RWPE1 (cell line): ENCODE measurements around the gene TSPOAP1.

ENCODE experiments used
- CTCF ChIA-PET: fragments of 350-600 bp; sonication (Branson Sonifier 250); formaldehyde crosslinking; extraction: SDS; loops from one replicate; lab custom pipeline; 2021; lab: Yijun Ruan, JAX
- POLR2A ChIA-PET: fragments of 400-600 bp; formaldehyde crosslinking; extraction: SDS; loops from one replicate; lab custom pipeline; 2020; ENCODE audit warnings: antibody characterized with exemption; ENCODE audit not compliant: low non-redundant PET; lab: Yijun Ruan, JAX
- DNase-seq: peaks from one replicate; pipeline ENCODE4 v3.0.0; 2012; ENCODE audit warnings: low spot score
- H3K27ac ChIP-seq: fragments of 450-650 bp; 2 replicates; pipeline ENCODE4 v1.5.1; 2017
- TF ChIP-seq, protein P1 (sequence below): fragments of 450-650 bp; conservative IDR thresholded peaks from 2 replicates; pipeline ENCODE4 v1.5.1; 2017; ENCODE audit warnings: low read depth, mild to moderate bottlenecking

Gene TSPOAP1

DNA sequence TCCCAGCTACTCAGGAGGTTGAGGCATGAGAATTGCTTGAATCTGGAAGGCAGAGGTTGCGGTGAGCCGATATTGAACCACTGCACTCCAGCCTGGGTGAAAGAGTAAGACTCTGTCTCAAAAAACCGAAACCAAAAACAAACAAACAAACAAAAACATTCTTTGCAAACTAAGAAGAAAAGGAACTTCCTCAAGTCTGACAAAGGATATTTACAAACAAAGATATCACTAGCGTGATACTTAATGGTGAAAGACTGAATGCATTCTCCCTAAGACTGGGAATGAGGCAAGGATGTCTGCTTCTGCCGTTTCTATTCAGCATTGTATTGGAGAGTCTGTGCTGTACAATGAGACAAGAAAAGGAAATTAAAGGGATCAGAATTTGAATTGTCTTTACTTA is 37.3 kb downstream of the TSPOAP1 start:
- ChIA-PET POLR2A (no interaction called here), CTCF (no interaction called here)
- TF ChIP-seq, protein P1, sequence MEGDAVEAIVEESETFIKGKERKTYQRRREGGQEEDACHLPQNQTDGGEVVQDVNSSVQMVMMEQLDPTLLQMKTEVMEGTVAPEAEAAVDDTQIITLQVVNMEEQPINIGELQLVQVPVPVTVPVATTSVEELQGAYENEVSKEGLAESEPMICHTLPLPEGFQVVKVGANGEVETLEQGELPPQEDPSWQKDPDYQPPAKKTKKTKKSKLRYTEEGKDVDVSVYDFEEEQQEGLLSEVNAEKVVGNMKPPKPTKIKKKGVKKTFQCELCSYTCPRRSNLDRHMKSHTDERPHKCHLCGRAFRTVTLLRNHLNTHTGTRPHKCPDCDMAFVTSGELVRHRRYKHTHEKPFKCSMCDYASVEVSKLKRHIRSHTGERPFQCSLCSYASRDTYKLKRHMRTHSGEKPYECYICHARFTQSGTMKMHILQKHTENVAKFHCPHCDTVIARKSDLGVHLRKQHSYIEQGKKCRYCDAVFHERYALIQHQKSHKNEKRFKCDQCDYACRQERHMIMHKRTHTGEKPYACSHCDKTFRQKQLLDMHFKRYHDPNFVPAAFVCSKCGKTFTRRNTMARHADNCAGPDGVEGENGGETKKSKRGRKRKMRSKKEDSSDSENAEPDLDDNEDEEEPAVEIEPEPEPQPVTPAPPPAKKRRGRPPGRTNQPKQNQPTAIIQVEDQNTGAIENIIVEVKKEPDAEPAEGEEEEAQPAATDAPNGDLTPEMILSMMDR: no peak
- no peak for DNase-seq
- no peak overlapping the region for H3K27ac ChIP-seq

DNA sequence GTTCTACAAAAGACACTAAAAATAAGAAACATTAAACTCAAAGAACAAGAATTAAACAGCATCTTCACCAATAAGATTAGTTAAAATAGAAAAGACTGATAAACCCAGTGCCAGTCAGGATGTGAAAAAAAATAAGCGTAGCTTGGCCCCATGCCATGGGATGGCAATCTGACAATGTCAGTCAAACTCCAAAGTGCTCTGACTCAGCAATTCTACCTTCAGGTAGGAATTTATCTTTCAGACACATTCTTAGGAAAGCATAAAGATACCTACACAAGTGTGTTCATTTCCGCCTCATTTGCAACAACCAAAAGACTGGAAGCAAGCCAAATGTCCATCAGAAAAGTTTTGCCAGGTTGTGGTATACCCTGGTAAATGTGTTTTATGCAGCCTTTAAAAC is 38.7 kb downstream of the TSPOAP1 start:
- ChIA-PET CTCF (no interaction called here), POLR2A (no interaction called here)
- no peak overlapping the region for H3K27ac ChIP-seq
- peak; percentile 45 for DNase-seq
- TF ChIP-seq, protein P1: no peak

DNA sequence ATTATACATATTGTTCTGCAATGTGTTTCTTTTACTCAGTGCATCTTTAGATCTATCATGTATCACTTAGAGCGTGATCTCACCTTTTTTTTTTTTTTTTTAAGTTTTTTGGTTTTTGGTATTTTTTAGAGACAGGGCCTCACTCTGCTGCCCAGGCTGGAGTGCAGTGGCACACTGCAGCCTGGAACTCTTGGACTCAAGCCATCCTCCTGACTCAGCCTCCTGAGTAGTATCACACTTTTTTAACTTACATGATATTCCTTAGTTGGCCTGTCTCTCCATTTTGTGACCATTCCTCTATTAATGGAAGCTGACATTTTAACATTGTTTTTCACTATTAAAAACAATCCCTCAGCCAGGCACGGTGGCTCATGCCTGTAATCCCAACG is 43.2 kb downstream of the TSPOAP1 start:
- TF ChIP-seq, protein P1: no peak
- CTCF ChIA-PET: no interaction called here
- no peak overlapping the region for H3K27ac ChIP-seq
- POLR2A ChIA-PET: no interaction called here
- DNase-seq: no peak

DNA sequence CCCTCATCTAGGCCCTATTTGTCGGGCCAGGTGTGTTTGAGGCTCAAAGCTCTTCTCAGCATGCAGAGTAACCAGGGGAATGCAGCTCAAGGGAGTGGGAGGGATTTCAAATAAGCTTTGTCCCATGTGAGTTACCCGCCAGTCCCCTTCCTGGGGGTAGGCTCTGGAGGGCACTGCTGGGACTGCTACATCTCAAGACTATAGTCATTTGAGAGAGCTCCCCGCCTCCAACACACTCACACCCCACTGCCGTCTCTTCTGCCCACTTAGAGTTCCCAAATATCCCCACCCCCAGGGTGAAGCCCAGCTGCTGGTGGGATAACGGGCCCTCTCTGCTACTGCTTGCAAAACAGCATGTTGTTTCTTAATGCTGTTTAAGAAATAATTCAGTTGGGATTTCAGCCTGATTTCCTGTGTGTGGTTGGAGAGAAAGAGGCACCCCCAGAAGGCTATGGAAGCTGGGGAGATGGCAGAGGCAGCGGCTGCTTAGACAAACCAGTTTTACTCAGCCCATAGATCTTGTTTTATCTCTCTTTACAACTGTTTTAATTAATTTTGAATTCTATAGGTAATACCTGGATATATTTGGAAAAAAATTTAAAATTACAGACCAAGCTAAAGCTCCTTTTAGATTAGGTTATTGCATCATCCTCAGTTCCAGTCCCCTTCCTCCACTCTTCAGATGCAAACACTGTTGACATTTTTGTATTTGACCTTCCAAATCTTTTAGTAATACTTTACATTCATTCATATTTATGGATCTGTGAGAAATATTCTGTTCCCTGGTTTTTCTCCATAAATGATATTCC is 43.8 kb downstream of the TSPOAP1 start:
- no peak overlapping the region for H3K27ac ChIP-seq
- ChIA-PET CTCF (no interaction called here), POLR2A (interaction anchor here (0.7 kb wide), 1 partner anchor 12 kb away, joined by 3 read pairs; no protein-coding TSS in a partner anchor)
- DNase-seq: no peak
- TF ChIP-seq, protein P1: no peak

DNA sequence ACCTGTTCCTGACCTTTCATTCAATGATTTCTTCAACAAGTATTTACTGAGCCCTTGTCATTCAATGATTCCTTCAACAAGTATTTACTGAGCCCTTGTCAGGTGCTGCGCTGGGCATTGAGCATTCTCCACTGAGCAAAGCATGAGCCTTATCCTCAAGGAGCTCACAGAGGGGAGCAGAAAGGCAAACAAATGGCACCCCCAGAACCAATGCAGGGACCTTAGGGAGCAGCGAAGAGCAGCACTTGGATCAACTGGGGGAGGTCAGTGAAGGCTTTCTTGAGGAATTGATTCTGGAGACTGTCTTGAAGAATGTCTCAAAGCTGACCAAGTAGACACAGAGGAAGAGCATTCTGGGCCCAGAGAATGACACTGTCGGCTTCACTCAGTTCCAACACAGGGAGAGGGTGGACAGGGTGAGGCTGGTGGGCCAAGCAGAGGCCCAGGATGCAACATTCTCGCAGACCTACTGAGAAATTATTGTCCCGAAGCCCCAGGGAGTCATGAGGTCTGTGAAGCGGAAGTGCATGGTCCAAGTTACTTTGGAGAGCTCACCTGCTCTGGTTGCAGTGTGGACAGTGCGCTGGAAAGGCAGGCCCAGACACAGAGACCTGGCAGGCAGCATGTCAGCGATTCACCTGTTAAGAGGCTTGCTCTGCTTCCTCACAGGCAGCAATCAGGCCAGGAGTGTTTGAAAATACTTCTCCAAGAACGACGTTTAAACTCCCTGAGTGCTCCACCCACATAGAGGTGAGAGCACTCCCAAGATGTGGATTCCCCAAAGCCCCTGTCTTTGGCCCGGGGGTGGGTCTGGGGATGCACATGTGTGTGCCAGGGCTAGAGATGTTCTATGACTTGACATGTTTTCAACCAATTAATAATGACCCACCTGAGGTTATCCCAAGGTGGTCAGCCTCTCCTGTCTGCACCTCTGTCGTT is 44.7 kb downstream of the TSPOAP1 start:
- no peak for DNase-seq
- H3K27ac ChIP-seq: no peak overlapping the region
- ChIA-PET POLR2A (interaction anchor here (0.7 kb wide), 1 partner anchor 11 kb away, joined by 3 read pairs; no protein-coding TSS in a partner anchor), CTCF (no interaction called here)
- TF ChIP-seq, protein P1: no peak

DNA sequence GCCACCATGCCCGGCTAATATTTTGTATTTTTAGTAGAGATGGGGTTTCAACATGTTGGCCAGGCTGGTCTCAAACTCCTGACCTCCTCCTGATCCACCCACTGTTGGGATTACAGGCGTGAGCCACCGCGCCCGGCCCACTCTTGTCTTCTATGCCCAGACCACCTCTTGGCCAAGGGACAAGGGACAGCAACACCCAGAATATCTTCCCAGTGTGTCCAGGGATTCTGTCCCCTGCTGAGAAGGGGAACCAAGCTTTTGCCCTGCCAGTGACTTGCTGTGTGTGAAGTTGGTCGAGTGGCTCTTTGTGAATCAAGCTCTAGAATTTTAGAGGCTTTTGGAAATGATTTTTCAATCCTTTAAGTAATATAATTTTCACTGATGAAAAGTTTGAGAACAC is 46.2 kb downstream of the TSPOAP1 start:
- H3K27ac ChIP-seq: no peak overlapping the region
- POLR2A ChIA-PET: no interaction called here
- CTCF ChIA-PET: no interaction called here
- TF ChIP-seq, protein P1: no peak
- no peak for DNase-seq
